Gastroesophageal sphincter (tissue), 4 donors: ENCODE data around the gene MED26. TPM values are rescaled to one million over a fixed set of nuclear protein-coding genes. Genes with fewer than 3 reads are reported as not detected.
"Not testable (repeated sequence)": the region's sequence is repeated elsewhere in the genome, so short reads cannot be mapped to it uniquely, and the experiment has no call there.

Experiments used
- ATAC-seq: fragments of 150-250 bp; one replicate; pipeline ENCODE4 v1.9.1; 2016; ENCODE audit warnings: mild to moderate bottlenecking, moderate library complexity
- H3K27ac ChIP-seq, 4 donors: fragments of 200-600 bp; sonication (generic) in 3 of 4; 1 replicate in 3 of 4; 2 replicates in 1 of 4; pipeline ENCODE4 v1.5.1; 2016 to 2019
- H3K27me3 ChIP-seq: fragments of 200-600 bp; sonication (generic); one replicate; pipeline ENCODE4 v1.5.1; 2019
- H3K36me3 ChIP-seq, 2 donors: fragments of 200-600 bp; sonication (generic); one replicate each; pipeline ENCODE4 v1.5.1; 2019; ENCODE audit warnings: control low read depth in 1 of 2
- H3K4me1 ChIP-seq, 3 donors: fragments of 200-600 bp; sonication (generic); 1 replicate in 2 of 3; 2 replicates in 1 of 3; pipeline ENCODE4 v1.5.1; 2016 to 2019; ENCODE audit warnings: control low read depth in 2 of 3
- H3K4me3 ChIP-seq, 2 donors: fragments of 200-600 bp; sonication (generic); one replicate each; pipeline ENCODE4 v1.5.1; 2019; ENCODE audit warnings: mild to moderate bottlenecking in 1 of 2, moderate library complexity in 1 of 2
- H3K9me3 ChIP-seq, 3 donors: fragments of 200-600 bp; sonication (generic); one replicate each; pipeline ENCODE4 v1.5.1; 2017 to 2019; ENCODE audit warnings: control low read depth in 2 of 3
- CTCF ChIP-seq, 4 experiments: fragments of 200-600 bp in 2 of 4; fragments of 450-650 bp in 2 of 4; sonication (generic) in 1 of 4; IDR thresholded peaks; one replicate each; pipeline ENCODE4 v1.5.1; 2017 to 2019; ENCODE audit warnings: antibody characterized with exemption in 4 of 4, mild to moderate bottlenecking in 2 of 4, moderate library complexity in 2 of 4
- EP300 ChIP-seq: sonication (generic); formaldehyde crosslinking; IDR thresholded peaks from one replicate; pipeline ENCODE4 v1.6.1; 2017; ENCODE audit warnings: antibody characterized with exemption, mild to moderate bottlenecking
- POLR2A ChIP-seq, 2 donors: fragments of 450-650 bp; IDR thresholded peaks; one replicate each; pipeline ENCODE4 v1.6.1; 2017; ENCODE audit warnings: antibody characterized with exemption in 2 of 2, mild to moderate bottlenecking in 2 of 2, moderate library complexity in 1 of 2
- POLR2AphosphoS5 ChIP-seq: sonication (generic); formaldehyde crosslinking; IDR thresholded peaks from one replicate; pipeline ENCODE4 v1.6.1; 2017; ENCODE audit warnings: antibody characterized with exemption
- WGBS, 2 donors: methylation state at CpG; one replicate each; pipeline ENCODE4 v1.1.5; 2018; ENCODE audit warnings: low coverage in 1 of 2; 5-methylcytosine and 5-hydroxymethylcytosine counted together
- total RNA-seq, 4 donors: library from RNA; depleted of rRNA; stranded (reverse); fragments of >200 nt; gene quantifications; one replicate each; pipeline ENCODE4 v1.1.0, GENCODE V29; 2016

Gene MED26
- 10 to 100 TPM in 1 of 4 donors, 1 to 10 TPM in 3; 5.8 to 10.5 (median 8.3) TPM for total RNA-seq

- peak within 1 kb of the TSS; percentile 98 to 99 for H3K4me3 ChIP-seq
- no peaks in the 10 kb centered on the region for H3K27me3 ChIP-seq
- H3K4me1 ChIP-seq, result peaks cover 2 to 48% (median 32%) of the 10 kb centered on the region in 3 donors
- H3K36me3 ChIP-seq, result peaks cover 0 to 54% of the 10 kb centered on the region in 2 donors
- no peaks in the 10 kb centered on the region for H3K9me3 ChIP-seq
- peak; percentile 97 for ATAC-seq
- H3K27ac ChIP-seq, result peak within 1 kb of the TSS; percentile 95 to 99 (median 96)
- TF ChIP-seq EP300 (no peak), POLR2AphosphoS5 (peak; percentile 93), CTCF (IDR thresholded peaks at IDR 0.05) (peak in 1 of 4 experiments; percentile 38), POLR2A (IDR thresholded peaks at IDR 0.05) (peak; percentile 85 to 88)
- no CpG with 5 or more reads among the region's 98 CpGs for WGBS, 2 donors
Observed at GRCh38 chr19:16628183-16628983, at the start of gene MED26. Gene MED26, minus strand, starts transcription at chr19:16628204. Its CDS starts 261 bp downstream, at chr19:16627943.

- no peak for ATAC-seq
- TF ChIP-seq EP300 (no peak), POLR2AphosphoS5 (no peak), CTCF (IDR thresholded peaks at IDR 0.05) (no peak), POLR2A (IDR thresholded peaks at IDR 0.05) (no peak)
Observed at GRCh38 chr19:16677055-16677454, 49.1 kb upstream of the MED26 start.

GRCh38 chr19:16676101-16676798, 48.2 kb upstream of the MED26 start:
- peaks cover 0 to 10% (median 0%) of the 10 kb centered on the region in 3 donors for H3K9me3 ChIP-seq
- H3K27ac ChIP-seq, result no peak overlapping the region
- no peaks in the 10 kb centered on the region for H3K27me3 ChIP-seq
- no peak for ATAC-seq
- peaks cover 0 to 25% of the 10 kb centered on the region in 2 donors for H3K36me3 ChIP-seq
- TF ChIP-seq POLR2A (IDR thresholded peaks at IDR 0.05), result no peak
- no peak for TF ChIP-seq POLR2AphosphoS5
- TF ChIP-seq EP300, result no peak
- H3K4me3 ChIP-seq, result no peak overlapping the region
- H3K4me1 ChIP-seq, result peaks cover 0 to 10% (median 0%) of the 10 kb centered on the region in 3 donors
- WGBS, 2 donors, result 85 to 94% methylated on average over 5 to 12 of the region's 15 CpGs

More at GRCh38 chr19:16677055-16677454, 49.1 kb upstream of the MED26 start:
- Histone ChIP-seq H3K9me3 (peaks cover 0 to 16% (median 0%) of the 10 kb centered on the region in 3 donors), H3K27me3 (no peaks in the 10 kb centered on the region), H3K27ac (no peak overlapping the region), H3K4me1 (peaks cover 0 to 2% (median 0%) of the 10 kb centered on the region in 3 donors), H3K36me3 (peaks cover 0 to 33% of the 10 kb centered on the region in 2 donors), H3K4me3 (no peak overlapping the region)

- H3K9me3 ChIP-seq, H3K4me3 ChIP-seq, H3K27me3 ChIP-seq, H3K27ac ChIP-seq, ATAC-seq, H3K36me3 ChIP-seq: not testable (repeated sequence)
- WGBS, 2 donors, result 58 to 79% methylated on average over 2 to 4 of the region's 4 CpGs
- peaks cover 0 to 11% (median 0%) of the 10 kb centered on the region in 3 donors for H3K4me1 ChIP-seq
Observed at GRCh38 chr19:16673839-16674238, 45.8 kb upstream of the MED26 start.

GRCh38 chr19:16673231-16673630, 45.2 kb upstream of the MED26 start:
- H3K27ac ChIP-seq, result no peak overlapping the region
- H3K4me3 ChIP-seq, result no peak overlapping the region
- peaks cover 0 to 11% (median 0%) of the 10 kb centered on the region in 3 donors for H3K4me1 ChIP-seq
- WGBS, 2 donors, result 71 to 90% methylated on average over 2 to 3 of the region's 3 CpGs
- no peak for ATAC-seq
- peaks cover 0 to 8% of the 10 kb centered on the region in 2 donors for H3K36me3 ChIP-seq
- TF ChIP-seq CTCF (IDR thresholded peaks at IDR 0.05), result no peak
- no peak for TF ChIP-seq POLR2A (IDR thresholded peaks at IDR 0.05)
- no peaks in the 10 kb centered on the region for H3K27me3 ChIP-seq
- no peaks in the 10 kb centered on the region for H3K9me3 ChIP-seq
